DMS153 treated with DMSO at 0.1 percent for 48 hours (cell line): ENCODE results near the gene ZNF292.
A peak's percentile ranks its signal among the peaks of the same experiment; 100 is the strongest.
"Not testable (repeated sequence)": the region's sequence is repeated elsewhere in the genome, so short reads cannot be mapped to it uniquely, and the experiment has no call there.

Source experiments
- DNase-seq: peaks from one replicate; lab custom pipeline; 2025; ENCODE audit not compliant: unreplicated experiment; lab: John Stamatoyannopoulos, UW

The ZNF292 gene

DNA sequence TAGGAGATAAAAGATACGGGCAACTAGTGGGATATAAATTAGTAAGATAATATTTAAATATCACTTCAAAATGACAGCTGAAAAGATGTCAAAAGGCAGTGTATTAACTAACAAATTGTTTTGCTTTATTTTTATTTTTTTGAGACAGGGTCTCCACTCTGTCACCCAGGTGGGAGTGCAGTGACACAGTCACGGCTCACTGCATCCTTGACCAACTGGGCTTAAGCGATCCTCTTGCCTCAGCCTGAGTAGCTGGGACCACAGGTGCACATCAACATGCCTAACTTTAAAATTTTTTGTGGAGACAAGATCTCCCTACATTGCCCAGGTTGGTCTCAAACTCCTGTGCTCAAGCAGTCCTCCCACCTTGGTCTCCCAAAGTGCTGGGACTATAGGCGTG is 5.9 kb downstream of the ZNF292 start:
- DNase-seq, result no peak

DNA sequence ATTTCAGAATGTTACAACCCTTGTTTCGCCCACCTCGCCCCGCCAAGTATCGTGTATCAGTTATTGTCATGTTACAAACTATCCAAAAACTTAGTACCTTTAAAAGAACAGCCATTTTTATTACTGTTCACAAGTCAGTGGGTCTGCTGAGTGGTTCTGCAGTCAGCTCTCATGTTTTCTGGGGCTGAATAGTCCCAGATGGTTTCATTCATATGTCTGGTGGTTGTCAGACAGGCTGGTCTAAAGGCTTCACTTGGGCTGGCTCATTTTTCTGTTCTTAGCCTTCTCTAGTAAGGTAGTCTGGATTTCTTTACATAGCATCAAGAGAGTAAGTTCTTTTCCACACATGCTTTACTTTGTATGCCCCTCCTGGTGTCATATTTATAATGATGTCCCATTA is 8.6 kb downstream of the ZNF292 start:
- DNase-seq, result no peak

DNA sequence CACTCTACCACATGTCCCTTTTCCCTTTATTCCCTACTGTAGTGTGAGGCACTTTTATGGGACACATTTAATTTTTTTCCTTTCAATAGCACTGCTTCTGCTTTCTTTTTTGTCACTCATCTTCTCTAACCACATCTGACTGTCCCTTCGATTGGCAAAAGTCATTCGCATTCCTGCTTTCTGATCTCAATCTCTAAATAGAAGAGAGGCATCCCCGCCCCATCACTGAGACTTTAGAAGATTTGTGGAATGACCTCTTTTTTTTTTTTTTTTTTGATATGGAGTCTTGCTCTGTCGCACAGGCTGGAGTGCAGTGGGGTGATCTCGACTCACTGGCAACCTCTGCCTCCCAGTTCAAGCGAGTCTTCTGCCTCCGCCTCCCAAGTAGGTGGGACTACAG is 9.1 kb downstream of the ZNF292 start:
- DNase-seq, result no peak

DNA sequence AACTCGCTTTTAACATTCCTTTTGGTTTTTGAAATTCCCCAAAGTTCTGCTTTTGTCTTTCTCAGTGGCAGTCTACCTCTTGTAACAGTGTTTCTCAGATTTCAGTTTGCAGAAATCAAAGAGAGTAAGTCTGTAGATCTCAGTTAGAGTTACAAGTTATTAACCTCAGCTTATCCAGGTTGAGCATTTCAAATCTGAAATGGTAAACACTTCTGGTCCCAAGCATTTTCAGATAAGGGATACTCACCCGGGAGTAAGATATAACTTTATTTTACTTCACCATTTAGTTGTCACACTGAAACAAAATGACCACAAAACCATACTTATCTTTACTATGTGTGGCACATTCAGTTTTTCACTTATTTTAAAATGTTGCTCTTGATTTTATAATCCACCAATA is 9.8 kb downstream of the ZNF292 start:
- no peak for DNase-seq

DNA sequence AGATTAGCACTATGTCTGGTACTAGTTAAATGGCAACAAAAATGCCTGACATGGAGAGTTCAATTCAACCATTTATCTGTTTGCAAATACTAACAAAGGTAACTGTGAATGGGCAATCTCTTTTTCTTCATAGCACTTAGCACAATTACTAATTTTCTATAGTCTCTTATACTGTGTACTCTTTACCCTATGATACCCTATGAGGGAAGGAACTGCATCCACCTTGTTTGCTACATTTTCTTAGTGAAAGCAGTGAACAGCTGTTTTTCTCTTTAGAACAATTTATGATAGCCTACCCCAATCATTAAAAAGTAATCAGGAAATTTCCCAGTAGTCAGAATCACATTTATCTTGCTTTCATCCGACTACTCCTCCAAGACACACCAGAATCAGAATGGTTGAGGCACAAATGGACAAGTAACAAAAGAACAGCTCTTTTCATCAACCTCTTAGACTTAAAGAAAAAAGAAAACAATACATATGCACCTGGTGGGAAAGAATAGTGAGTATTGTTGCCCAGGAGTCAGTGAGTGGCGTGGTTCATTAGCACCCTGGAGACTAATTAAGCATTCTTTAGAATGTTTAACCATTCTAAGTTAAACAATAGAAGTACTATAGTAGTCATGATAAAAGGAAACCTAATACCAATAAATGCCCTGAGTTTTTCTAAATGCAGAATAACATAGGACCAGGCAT is 16.7 kb downstream of the ZNF292 start:
- DNase-seq, result no peak

DNA sequence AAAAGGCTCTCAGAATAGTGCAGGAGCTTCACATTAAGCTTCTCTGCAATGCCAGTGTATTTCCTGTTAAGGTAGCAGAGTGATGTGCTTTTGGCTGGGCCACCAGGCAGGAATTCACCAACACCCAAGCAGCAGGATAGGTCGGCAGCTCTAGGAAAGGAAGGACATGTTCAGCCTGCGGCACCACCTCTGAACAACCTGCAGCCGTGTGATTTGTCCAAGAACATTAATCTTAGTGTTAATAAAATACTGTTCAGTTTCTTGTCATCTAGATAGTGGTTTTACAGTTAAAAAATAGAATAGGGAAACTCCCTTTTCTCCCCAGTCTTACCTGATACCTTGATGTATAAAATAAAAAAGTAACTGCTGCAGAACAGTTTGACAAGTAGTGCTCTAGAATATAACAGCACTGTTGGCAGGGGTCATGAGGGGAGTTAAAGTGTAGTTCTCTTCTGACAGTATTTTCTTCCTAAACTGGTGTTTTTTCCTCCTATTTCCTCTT is 18.8 kb downstream of the ZNF292 start:
- DNase-seq, result no peak

DNA sequence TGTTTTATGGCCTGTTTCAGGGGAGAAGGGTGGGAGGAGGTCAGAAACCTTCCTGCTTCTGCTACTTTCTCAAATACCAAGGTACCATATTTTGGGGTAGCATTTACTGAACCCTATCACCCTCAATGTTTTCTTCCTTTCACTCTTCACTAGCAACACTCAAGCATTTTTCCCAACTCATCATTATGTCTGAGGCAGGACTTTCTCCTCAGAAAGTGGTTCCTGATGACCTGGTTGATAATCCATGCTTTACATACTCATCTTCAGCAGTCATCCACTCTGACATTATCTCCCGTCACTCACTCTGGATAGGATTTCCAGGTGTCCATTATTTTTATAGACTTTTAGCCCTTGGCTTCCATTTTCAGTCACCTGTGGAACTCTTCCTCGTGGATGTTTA is 21.1 kb downstream of the ZNF292 start:
- DNase-seq, result no peak

DNA sequence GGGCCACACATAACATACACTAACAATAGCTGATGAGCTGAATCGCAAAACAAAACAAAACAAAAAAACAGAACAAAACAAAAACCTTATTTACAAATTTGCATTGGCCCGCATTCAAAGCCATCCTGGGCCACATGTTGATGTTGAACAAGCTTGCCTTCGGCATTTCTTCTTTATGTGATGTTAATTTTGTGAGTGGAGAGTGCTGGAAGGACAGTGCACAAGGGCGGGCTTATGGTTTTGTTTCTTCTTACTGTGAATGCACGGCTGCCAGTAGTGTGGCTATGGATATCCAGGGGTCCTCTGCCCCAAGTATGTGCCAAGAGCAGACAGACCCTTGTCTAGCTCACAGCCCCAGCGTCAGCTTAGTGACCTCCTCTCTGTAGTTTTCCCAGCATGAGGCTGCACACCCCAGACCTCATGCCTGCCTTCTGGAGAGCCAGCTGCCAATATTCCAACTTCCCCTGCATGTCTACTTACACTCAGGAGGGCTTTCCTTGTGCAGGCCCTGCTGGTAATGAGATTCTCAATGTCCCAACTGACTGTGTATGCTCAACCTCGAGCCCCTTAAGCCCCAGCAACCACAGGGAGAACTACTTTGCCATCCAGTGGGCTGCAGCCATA is 24.9 kb downstream of the ZNF292 start:
- no peak for DNase-seq

DNA sequence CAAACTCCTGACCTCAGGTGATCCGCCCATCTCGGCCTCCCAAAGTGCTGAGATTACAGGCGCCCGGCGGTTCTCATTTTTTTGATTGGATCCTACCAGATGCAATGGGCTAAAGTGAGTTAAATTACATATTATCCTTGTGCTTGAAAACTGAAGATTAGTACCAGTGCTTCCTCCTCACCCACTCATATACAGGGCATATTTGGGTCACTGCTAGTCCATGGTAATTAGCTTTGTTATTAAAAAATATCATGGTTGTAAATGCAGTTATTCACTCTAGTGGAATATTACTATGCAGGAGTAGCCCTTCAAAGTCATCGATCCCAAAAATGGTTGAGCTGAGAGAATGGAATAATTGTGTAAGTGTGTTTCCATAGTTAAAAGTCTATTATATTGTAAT is 26.5 kb downstream of the ZNF292 start:
- no peak for DNase-seq

DNA sequence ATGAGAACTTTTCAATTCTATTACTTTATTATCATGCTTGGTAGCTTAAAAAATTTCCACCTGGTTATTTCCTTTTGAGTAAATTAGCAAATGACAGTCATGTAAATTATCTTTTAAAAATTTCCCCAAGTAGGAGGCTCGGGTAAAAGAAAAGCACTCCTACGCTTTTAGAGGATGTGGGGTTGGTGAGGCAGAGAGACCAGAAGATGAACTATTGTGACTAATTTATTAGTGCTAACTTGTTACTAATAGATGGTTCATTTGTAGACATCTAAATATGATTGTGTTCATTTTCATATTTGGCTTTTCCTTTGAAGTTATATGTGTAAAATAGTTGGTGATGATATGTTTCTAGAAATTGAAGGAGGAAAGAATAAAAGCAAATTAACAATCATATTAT is 27.0 kb downstream of the ZNF292 start:
- DNase-seq, result no peak

DNA sequence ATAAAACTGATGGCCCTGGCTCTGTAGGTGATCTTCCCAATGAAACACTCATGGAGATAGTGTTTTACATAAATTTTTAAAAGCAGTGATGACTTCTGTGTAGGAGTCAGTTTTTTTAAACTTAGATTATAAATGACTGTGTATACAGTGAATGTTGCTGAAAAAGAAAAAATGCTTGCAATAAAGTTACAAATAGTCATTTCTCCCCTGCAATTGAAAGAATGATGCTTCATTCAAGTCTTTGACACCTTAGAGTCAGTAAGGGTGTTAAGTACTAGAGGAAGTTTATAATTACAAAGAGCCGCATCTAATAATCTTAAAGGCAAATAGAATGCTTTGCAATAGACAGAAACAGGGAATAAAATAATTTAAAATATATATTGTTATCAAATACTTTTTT is 27.6 kb downstream of the ZNF292 start:
- DNase-seq, result no peak

DNA sequence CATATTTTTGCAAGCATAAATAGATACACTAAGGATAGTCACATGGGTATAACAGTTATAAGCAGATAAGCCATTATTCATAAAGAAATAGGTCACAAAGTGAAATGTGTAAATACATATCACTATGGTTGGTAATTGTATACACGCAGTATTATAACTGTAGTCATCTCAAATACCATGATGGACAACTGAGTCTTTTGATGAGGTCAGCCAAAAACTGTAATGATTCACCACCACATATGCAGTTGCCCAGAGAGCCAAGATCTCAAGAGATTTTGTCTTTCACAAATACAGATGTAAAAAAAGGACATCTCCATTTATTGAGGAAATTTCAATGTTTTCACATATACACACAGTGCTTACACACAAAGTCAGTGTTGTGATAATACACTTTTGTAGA is 28.3 kb downstream of the ZNF292 start:
- no peak for DNase-seq

DNA sequence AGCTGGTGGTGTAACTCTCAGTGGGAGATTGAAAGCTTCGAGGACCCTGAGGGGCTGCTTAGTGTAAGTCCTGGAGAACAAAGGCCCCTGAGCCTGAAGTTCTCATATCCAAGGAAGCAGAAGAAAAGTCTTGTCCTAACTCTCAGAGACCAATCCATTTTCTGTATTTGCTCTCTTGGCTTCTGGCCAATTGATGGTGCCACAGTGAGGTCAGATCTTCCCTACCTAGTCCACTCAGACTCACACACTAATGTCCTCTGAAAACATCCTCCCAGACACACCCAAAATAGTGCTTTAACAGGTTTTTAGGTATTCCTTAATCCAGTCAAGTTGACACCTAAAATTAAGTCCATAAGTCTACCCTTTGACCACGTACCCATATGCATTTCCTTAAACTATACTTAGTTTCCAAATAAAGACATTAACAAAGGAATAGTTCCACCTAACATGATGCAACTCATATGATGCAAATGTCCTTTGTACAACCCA is 29.4 kb downstream of the ZNF292 start:
- DNase-seq, result peak; percentile 11

DNA sequence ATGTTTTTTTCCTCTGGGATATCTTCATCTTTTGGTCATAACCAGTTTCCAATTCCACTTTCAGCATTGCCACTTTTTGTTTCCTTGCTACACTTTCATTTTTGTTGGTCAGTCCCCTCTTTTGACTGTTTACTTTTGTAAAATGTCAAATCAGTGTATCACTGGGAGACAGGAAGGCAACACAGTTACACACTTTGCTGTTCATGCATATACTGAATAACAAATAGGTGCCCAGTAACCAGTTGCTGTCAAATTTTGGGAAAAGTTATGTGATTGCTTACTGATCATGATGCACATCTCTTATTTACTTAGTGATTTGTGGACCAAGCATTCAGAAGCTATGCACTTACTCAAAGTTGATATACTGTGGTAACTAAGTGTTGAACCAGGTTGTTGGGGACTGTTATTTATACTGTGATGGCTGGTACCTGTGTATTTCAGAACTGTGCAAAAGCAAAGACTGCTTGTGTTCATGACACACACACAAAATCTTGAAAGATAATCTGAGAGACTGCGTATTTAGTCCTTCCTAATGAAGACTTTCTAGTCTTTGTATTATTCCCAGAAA is 41.0 kb downstream of the ZNF292 start:
- DNase-seq, result no peak

DNA sequence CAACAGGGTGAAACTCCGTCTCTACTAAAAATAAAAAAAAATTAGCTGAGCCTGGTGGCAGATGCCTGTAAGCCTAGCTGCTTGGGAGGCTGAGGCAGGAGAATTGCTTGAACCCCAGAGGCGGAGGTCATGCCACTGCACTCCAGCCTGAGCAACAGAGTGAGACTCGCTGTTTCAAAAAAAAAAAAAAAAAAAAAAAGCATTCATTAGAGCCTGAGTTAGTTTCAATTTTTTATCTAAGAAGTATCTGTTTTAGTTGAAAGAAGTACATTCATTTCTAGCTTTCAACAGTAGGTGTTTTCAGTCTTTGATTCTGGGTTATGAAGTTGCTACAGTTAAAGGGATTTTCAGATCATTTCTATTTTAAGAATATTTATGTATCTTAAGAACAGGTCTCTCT is 42.2 kb downstream of the ZNF292 start:
- DNase-seq, result no peak

DNA sequence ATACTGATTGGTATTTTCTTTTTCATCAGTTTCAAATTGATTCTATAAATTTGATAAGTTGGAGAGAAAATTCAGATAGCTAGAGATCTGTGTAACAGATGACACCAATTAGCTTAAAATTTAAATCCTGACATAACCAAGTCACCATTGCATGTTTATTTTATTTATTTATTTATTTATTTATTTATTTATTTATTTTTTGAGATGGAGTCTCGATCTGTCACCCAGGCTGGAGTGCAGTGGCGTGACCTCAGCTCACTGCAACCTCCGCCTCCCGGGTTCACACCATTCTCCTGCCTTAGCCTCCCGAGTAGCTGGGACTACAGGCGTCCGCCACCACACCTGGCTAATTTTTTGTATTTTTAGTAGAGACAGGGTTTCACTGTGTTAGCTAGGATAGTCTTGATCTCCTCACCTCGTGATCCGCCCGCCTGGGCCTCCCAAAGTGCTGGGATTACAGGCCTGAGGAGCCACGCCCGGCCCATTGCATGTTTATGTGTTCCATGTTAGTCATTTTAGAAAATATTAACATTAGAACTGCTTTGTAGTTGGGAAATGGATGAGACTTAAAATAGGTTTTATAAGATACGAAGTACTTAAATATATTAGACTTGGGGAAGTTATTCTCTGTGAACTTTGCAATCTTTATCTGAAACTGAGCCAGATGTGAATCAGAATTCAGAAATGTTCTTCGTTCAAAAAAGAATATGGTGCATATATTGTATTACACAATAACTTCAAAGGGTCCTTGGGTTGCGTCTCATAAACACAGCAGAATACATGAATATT is 42.9 kb downstream of the ZNF292 start:
- DNase-seq, result not testable (repeated sequence)

DNA sequence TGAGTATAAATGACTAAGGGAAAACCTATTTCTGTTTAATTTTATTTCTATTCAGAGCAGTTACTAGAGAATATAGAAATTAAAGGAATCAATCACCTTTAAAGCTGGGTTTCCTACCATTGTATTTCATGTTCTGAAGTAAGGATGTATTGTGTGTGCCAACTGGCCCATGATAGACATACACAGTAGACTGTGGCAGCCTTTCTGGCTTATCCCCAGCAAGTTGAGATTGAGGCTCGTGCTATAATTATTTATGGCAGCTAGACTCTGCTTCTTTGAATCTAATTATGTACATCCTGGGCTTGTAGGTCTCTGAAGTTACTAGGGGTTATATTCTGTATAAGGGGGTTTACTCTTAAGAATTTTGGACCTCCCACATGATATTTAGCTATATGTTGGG is 44.4 kb downstream of the ZNF292 start:
- no peak for DNase-seq

DNA sequence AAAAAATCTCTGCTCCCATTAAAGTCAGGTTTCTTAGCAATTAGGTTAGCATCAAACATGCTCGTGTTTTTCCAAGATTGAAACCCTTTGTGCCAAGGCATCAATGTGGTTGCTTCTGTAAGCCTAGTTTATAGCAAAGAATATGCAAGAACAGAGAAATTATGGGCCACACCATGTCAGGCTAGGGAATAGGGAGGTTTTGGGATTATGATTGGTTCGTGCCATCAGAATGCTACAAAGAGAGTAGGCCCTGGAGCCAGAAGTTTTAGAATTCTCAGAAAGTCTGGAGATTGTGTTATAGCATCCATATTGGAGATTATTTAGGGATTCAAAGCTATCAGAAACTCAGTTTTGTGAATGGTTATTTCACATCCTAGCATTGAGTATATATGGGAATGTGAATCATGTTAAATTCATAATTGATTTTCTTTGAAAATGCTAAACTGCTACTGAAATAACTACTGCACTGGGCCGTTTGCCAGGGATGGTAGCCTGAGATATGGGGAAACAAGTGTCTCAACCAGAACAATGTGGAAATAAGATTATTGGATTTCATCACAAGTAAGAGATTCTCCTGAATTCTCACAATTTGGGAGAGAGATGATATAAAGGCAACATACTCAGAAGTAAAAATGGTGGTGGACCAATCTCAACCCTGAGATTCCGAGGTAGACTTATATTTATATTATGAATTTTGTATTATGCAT is 45.3 kb downstream of the ZNF292 start:
- DNase-seq, result no peak

DNA sequence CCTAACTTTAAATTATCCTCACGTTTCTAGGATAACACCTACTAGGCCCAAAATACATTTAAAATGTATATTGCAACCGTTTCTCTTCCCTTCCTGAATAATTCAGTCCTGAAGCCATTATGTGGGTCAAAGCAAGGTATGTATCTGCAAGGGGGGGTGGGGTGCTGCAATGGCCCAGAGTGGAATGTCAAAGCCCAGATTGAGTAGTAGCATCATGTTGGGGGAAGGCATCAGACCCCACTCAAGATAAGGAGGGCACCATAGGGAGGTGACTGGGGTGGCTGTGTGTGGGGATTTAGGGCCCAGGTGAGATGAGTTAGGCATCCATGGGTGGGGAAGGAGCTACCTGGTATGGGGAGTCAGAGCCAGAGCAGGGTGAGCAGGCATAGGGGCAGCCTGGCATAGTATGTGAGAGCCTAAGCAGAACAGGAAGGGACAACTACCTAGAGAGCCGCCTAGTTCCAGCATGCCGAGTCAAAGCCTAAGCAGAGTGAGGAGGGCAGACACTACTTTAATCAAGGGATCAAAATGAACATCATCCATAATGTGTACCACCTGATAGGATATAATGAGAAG is 48.2 kb downstream of the ZNF292 start:
- no peak for DNase-seq

DNA sequence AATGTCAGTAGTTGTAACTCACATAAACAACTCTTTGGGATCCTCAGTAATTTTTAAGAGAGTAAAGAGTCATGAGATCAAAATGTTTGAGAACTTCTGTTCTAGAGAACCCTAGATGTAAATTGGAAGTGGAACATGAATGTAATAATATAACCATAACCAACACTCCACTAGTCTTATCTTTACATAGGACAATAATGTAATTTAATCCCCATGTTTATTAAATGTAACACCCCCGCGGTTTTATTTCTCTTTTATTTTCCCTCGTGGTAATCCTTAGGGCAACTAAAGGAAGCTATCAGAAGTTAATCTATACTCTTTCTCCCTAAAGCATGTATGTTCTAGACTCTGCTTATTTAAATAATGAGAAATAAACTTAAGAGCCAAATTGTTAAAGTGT is 54.4 kb downstream of the ZNF292 start:
- no peak for DNase-seq

DNA sequence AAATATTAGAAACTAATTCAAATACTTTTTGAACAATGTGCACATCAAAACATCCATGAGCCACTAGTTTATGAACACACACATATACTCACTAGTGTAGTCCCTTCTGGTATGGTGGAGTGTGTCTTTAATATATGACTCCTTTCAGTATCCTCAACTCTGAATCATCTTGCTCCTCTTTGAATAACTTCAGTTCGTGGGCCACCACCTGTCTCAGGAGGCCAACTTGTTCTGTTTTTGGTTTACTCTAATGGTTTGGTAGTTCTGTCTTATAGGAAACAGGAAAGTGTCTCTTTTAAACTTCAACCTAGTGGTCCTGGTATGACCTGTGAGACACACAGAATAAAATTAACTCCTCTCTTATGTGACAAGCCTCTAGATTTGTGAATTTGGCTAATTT is 55.6 kb downstream of the ZNF292 start:
- DNase-seq, result no peak
